ENCODE measurements around the gene CCDC102A. TPM values are rescaled to one million over a fixed set of nuclear protein-coding genes. Genes with fewer than 3 reads are reported as not detected.

Gene CCDC102A
- total RNA-seq, 1 donor from 2014 or later, result not detected

DNA sequence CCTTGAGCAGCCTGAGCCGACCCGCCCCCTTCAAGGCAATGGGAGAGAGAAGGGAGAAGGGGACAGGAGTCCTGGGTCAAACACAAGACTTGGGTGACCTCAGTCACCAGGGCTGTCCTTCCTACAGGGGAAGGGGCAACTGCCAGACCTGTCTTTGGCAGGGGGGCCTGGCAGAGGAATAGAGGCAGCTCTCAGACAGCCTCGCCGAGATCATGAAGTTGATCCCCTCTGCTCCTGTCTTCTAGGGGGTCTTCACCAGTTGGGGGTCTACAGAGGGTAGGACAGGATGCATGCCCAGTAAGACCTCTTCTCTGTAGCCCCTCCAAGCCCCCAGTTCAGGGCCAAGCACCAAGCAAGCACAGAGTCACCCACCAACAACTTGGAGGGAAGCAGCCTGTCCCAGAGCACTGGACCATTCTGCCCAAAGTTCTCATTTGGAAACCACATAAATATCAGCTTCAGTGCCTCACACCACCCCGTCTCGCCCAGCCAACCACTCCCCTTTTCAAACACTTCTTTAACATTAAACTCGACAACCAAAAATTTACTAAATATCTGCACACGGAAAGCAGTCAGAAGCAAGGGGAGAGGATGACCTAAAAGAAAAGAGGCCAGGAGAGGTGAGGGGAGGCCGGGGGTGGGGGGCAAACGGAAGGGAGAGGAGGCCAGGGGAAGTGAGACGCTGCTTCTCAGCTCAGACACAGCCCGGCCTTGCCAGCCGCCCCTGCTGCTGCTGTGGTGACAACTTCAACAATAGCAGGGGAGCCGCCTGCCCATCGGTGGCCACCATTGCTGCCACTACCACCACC, 57.8 kb downstream of the CCDC102A start:
- H3K4me1 Mint-ChIP-seq (ENCODE audit: low read depth, unreplicated experiment), result peaks cover 13% of the 10 kb centered on the region
- H3K9me3 Mint-ChIP-seq (ENCODE audit: unreplicated experiment), result no peaks in the 10 kb centered on the region
- peak overlapping the region; percentile 85 for H3K4me3 Mint-ChIP-seq (ENCODE audit: unreplicated experiment)
- H3K27me3 Mint-ChIP-seq (ENCODE audit: unreplicated experiment), result peaks cover 7% of the 10 kb centered on the region
- no peaks in the 10 kb centered on the region for H3K36me3 Mint-ChIP-seq (ENCODE audit: unreplicated experiment)
- TF ChIP-seq, protein P1, sequence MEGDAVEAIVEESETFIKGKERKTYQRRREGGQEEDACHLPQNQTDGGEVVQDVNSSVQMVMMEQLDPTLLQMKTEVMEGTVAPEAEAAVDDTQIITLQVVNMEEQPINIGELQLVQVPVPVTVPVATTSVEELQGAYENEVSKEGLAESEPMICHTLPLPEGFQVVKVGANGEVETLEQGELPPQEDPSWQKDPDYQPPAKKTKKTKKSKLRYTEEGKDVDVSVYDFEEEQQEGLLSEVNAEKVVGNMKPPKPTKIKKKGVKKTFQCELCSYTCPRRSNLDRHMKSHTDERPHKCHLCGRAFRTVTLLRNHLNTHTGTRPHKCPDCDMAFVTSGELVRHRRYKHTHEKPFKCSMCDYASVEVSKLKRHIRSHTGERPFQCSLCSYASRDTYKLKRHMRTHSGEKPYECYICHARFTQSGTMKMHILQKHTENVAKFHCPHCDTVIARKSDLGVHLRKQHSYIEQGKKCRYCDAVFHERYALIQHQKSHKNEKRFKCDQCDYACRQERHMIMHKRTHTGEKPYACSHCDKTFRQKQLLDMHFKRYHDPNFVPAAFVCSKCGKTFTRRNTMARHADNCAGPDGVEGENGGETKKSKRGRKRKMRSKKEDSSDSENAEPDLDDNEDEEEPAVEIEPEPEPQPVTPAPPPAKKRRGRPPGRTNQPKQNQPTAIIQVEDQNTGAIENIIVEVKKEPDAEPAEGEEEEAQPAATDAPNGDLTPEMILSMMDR (IDR thresholded peaks at IDR 0.05; ENCODE audit: partially characterized antibody, unreplicated experiment), result no peak
- no peak for DNase-seq
- H3K27ac Mint-ChIP-seq (ENCODE audit: unreplicated experiment), result peak overlapping the region; percentile 48

DNA sequence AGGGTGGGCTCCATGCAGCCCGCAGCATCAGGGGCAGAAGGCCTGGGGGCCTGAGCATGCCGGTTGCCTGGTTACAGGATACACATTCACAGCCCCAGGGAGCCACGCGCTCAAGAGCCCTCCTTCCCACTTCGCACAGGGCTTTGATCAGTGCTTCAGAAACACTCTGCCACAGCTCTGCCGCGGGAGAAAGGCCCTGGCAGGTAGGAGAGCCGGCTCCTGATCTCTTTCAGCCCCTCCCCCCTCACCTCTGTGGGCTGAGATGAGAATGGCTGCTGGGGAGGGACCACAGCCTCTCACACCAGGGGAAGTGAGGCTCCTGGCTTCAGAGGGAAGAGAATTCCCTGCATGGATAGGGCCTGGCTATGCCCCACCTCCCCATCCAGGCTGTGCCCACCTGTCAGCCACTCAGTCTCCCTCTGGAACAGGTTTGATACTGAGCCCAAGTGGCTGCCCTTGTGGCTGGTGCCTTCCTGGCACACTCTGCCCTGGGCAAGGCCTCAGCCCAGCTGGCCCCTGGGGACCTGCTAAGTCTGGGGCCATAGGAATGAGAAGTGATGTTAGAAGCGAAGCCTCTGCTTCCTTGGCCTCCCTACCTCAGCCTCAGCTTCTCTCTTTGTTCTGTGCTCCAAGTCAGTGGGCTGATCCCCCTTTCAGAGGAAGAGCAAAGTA, 58.7 kb downstream of the CCDC102A start:
- H3K27me3 Mint-ChIP-seq (ENCODE audit: unreplicated experiment), result peaks cover 7% of the 10 kb centered on the region
- no peaks in the 10 kb centered on the region for H3K9me3 Mint-ChIP-seq (ENCODE audit: unreplicated experiment)
- peaks cover 13% of the 10 kb centered on the region for H3K4me1 Mint-ChIP-seq (ENCODE audit: low read depth, unreplicated experiment)
- TF ChIP-seq, protein P1 (IDR thresholded peaks at IDR 0.05; ENCODE audit: partially characterized antibody, unreplicated experiment), result no peak
- peak overlapping the region; percentile 8 for H3K4me3 Mint-ChIP-seq (ENCODE audit: unreplicated experiment)
- no peaks in the 10 kb centered on the region for H3K36me3 Mint-ChIP-seq (ENCODE audit: unreplicated experiment)
- no peak overlapping the region for H3K27ac Mint-ChIP-seq (ENCODE audit: unreplicated experiment)
- DNase-seq, result no peak

DNA sequence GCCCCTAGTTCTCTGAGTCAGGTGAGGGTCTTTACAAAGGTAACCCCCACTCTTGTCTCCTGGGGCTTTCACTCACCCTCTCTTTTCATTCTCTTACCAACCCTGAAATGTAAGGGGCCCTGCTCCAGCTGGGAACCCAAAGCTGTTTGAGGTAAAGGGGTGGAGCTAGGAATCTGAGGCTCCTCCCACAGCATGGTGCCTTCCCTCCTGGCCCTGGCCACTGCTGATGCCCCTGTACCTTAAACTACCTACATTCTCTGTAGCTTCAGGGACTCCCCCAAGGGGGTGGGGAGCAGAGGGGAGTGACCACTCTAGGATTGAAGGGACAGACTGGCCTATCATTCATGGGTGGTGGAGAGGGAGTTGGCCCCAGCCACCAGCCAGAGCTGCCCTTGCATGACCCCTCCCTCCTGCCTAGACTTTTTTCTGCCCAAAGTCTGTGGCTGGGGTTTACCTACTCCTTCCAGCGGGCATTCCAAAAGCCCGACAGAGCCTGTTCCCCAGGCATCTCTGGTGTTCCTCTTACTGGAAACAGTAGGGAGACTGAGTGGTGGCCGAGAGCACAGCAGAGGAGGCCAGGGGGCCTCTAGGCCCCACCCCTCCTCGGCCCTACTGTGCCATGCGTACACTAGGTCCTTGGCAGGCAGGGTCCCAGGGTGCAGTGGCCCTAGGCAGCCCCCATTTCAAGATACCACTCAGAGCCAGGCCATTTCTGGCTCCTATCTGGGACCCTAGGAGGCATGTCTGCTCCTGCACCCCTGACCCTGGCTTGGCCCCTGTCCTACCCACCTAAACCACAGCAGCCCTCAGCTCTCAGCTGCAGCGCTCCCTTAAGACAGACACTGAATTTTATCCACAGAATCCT, 59.6 kb downstream of the CCDC102A start:
- H3K36me3 Mint-ChIP-seq (ENCODE audit: unreplicated experiment), result no peaks in the 10 kb centered on the region
- H3K4me3 Mint-ChIP-seq (ENCODE audit: unreplicated experiment), result peak overlapping the region; percentile 8
- peaks cover 10% of the 10 kb centered on the region for H3K27me3 Mint-ChIP-seq (ENCODE audit: unreplicated experiment)
- H3K9me3 Mint-ChIP-seq (ENCODE audit: unreplicated experiment), result peaks cover 2% of the 10 kb centered on the region
- H3K4me1 Mint-ChIP-seq (ENCODE audit: low read depth, unreplicated experiment), result peaks cover 17% of the 10 kb centered on the region
- TF ChIP-seq, protein P1 (IDR thresholded peaks at IDR 0.05; ENCODE audit: partially characterized antibody, unreplicated experiment), result no peak
- no peak overlapping the region for H3K27ac Mint-ChIP-seq (ENCODE audit: unreplicated experiment)
- DNase-seq, result no peak

DNA sequence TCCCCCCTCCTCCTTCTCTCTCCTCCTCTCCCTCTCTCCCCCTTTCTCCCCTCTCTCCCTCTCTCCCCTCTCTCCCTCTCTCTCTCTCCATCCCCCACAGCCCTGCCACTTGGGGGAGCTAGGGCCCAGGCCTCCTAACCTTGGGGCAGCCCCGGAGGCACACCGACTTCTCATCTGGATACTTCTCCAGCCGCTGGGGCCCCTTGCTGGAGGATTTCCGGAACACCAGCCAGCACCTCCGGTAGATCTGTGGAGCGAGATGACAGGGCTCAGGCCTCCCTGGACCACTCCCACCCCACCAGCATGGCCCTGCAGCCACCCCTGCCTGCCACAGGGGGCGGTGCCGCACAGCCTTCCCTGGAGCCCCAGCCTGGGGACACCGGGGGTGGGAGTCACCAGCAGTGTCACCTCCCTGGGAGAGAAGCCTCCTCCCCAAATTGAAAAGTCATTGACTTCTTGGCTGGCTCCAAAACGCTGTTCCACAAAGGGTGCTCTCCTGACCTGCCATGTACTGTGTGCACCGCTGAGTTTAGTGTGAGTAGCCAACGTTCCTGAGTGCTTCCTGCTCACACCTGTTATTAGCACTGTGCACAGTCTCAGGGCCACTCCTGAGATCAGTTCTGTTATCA, 60.5 kb downstream of the CCDC102A start:
- DNase-seq, result peak; percentile 83
- no peak overlapping the region for H3K4me3 Mint-ChIP-seq (ENCODE audit: unreplicated experiment)

More for the DNA sequence above, 60.5 kb downstream of the CCDC102A start:
- Mint-ChIP-seq H3K27ac (ENCODE audit: unreplicated experiment) (no peak overlapping the region), H3K4me1 (ENCODE audit: low read depth, unreplicated experiment) (peaks cover 16% of the 10 kb centered on the region), H3K27me3 (ENCODE audit: unreplicated experiment) (peaks cover 10% of the 10 kb centered on the region), H3K36me3 (ENCODE audit: unreplicated experiment) (no peaks in the 10 kb centered on the region), H3K9me3 (ENCODE audit: unreplicated experiment) (peaks cover 2% of the 10 kb centered on the region)
- TF ChIP-seq, protein P1 (IDR thresholded peaks at IDR 0.05; ENCODE audit: partially characterized antibody, unreplicated experiment), result peak; percentile 74

Data from glutamatergic neuron (in vitro differentiated cells).